SIG-M5 (cell line): ENCODE measurements around the gene CRISP1.
"Not testable (repeated sequence)": the region's sequence is repeated elsewhere in the genome, so short reads cannot be mapped to it uniquely, and the experiment has no call there.

ENCODE experiments used
- DNase-seq: peaks from one replicate; lab custom pipeline; 2025; lab: John Stamatoyannopoulos, UW

The CRISP1 gene

DNA sequence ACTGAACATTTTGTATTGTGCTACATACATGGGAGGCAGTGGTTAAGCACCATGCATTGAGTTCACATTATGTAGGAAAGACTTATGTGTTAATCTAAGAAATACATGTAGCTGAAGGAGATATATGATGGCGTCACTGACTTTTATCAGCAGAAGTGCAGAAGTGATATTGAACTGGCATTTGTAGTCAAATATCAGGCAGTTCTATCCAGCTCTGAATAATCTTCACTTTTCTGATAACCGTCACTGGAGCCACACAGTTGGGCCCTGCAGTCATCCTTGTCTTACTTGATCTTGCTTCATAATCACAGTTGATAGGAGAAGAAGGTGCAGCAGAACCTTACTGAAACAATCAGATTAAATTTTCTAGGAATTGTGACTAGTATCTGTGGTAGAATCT is 26.4 kb downstream of the CRISP1 start:
- DNase-seq, result no peak

DNA sequence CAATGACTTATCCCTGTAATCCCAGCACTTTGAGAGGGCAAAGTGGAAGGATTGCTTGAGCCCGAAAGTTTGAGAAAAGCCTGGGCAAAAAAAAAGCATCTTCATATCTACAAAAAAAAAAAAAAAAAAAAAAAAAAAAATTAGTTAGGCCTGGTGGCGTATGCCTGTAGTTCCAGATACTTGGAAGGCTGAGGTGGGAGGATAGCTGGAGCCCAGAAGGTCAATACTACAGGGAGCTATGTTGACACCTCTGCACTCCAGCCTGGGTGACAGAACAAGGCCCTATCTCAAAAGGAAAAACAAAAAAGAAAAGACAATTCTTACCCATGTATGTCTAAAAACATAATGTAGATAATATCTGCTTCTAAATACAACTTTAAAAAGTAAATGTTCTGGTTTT is 27.2 kb downstream of the CRISP1 start:
- DNase-seq, result no peak

DNA sequence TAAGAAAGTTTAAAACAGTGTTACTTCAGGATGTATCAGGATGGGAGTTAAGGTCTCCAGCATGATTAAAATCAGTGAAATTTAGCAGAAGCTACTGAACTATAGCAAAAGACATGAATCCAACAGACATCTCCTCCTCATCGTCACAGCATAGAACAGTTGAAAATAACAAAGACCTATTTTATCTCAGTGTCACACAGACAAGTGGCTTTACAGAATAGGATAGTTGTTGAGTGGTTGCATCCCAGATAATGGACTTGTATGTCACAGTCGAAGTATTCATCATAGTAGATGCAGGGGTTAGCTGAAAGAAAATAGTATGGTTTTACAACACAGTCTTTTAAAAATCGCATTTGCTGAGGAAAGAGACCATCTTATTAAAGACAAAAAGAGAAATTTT is 31.2 kb downstream of the CRISP1 start:
- no peak for DNase-seq

GRCh38 chr6:49833386-49833785 is 32.9 kb downstream of the CRISP1 start:
- DNase-seq, result no peak

DNA sequence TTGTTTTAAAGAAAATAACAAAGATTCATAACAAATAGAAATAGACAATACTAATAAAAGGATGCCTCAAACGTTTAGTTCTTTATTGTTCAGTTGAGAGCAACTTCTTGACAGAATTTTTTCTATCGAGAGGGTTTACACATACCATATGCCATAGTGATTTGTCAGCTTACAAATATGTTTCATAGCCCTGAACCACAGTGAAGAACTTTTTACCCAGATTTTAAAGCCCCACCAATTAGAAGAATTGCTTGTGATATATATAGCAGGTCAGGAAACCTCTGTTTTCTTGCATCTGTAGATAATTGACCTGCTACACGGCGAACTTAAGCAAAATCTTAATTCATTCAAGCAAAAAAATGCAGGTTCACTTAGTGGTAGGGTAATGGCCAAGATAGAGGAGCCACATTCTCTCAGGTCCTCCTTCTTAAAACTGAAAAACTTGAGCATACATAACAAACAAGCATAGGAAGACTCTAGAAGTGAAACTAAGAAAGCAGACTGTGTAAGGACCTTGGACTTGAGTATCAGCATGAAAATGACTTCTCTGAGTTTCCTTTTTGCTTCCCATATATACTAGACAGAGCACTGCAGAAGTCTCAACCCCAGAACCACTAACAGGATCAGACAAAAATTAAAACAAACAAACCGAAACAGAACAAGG is 39.5 kb downstream of the CRISP1 start:
- no peak for DNase-seq

DNA sequence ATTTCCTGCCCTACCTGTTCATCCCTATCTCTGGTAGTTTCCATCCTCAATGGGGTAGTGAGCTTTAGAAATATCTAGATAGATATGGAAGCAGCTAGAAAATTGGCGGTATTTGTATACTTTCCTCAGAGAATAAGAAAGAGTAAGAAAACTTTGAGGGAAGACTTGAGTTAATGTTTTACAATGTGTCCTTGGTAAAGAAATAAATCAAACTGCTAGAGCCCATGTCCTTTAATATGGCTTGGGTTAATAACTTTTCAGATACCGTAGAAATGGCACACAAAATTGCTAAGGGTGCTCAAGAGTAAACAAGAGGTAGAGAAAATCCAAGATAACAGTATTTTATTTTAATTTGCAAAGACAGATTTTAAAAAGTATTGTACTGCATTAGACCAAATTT is 51.2 kb downstream of the CRISP1 start:
- no peak for DNase-seq

GRCh38 chr6:49813248-49813647 is 53.1 kb downstream of the CRISP1 start:
- no peak for DNase-seq

GRCh38 chr6:49806145-49806544 is 60.2 kb downstream of the CRISP1 start:
- DNase-seq, result no peak

DNA sequence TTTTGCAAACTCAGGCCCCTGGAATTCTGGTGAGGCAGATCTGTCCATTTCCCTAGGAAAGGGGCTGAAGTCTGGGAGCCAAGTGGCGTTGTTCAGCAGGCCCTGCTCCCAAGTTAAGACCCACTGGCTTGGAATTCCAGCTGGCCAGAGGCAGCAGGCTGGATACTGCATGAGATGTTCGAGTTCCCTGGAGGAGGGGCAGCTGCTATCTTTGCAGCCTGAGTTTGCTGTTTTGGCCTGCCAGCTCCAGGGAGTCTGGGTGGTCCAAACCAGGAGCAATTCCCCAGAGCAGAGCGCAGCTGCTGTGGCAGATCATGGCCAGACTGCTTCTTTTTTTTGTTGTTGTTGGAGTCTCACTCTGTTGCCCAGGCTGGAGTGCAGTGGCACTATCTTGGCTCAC is 61.1 kb downstream of the CRISP1 start:
- no peak for DNase-seq

- DNase-seq, result no peak
Measured at GRCh38 chr6:49801525-49801924, 64.8 kb downstream of the CRISP1 start.

GRCh38 chr6:49799090-49799489 is 67.2 kb downstream of the CRISP1 start:
- DNase-seq, result no peak

- DNase-seq, result not testable (repeated sequence)
Measured at GRCh38 chr6:49796842-49797455, 69.4 kb downstream of the CRISP1 start.

GRCh38 chr6:49790341-49790740 is 76.0 kb downstream of the CRISP1 start:
- DNase-seq, result no peak

DNA sequence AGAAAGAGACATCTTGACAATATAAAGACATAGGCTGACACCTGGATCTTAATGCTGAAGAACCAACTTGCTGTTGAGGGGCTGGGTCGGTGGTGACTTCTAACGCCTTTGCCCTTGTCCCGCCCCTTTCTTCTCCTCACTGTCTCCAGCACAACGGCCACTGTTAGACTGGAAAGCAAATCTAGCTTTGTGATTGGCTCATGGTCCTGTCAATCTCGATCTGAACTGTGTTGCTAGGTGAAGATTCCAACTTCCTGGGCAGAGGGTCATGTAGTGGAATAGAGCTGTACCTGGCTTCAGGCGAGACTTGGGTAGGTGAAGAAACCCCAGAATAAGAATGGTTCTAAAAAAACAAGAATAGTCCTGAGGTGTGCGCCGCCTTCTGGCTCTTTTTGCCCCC is 79.2 kb downstream of the CRISP1 start, which contains the start of gene PGK2:
Gene PGK2 (minus strand): TSS at position 110 of the 400 bp plus-strand sequence. CDS start 98 bp downstream, at position 12.
- DNase-seq, result no peak

GRCh38 chr6:49784272-49784671 is 82.1 kb downstream of the CRISP1 start:
- no peak for DNase-seq
